HepG2 (cell line): Measurements from ENCODE around the gene PEPD. TPM values are rescaled to one million over a fixed set of nuclear protein-coding genes. Genes with fewer than 3 reads are reported as not detected.
A peak's percentile ranks its signal among the peaks of the same experiment; 100 is the strongest.

ENCODE experiments used
- ATAC-seq: fragments of 200-7000 bp; cut with Tn5 transposase; 3 replicates; pipeline ENCODE4 v1.9.1; 2020; ENCODE audit warnings: mild to moderate bottlenecking, moderate library complexity
- BruUV-seq: library from RNA; stranded (reverse); fragments of 400-500 nt; replicated peaks from 2 replicates; lab custom pipeline; 2021; lab: Mats Ljungman, UMichigan
- CTCF ChIA-PET: fragments of 300-600 bp; formaldehyde crosslinking; extraction: SDS; loops from one replicate; lab custom pipeline; 2021; ENCODE audit warnings: low total read pairs, inconsistent platforms, low intra/inter-chr PET ratio; lab: Yijun Ruan, JAX
- POLR2A ChIA-PET: fragments of 350-600 bp; sonication (Branson Sonifier 250); formaldehyde crosslinking; loops from one replicate; lab custom pipeline; 2020; ENCODE audit warnings: antibody characterized with exemption, inconsistent platforms; lab: Yijun Ruan, JAX
- DNase-seq: peaks from one replicate; pipeline ENCODE4 v3.0.0-alpha.2; 2015; ENCODE audit warnings: low spot score
- FAIRE-seq: peaks from 3 replicates; lab custom pipeline; 2011; peaks lifted over from hg19 to GRCh38; lab: Jason Lieb, UNC
- H2AFZ ChIP-seq: one replicate; pipeline ENCODE4 v1.6.1; 2011; ENCODE audit warnings: low read length, inconsistent platforms
- H3K27ac ChIP-seq: fragments of 300-600 bp; 3 replicates; pipeline ENCODE4 v1.8.0; 2011; ENCODE audit warnings: mixed run types, mild to moderate bottlenecking, mixed read lengths, low read length, inconsistent platforms; ENCODE audit not compliant: insufficient read depth; ENCODE audit errors: extremely low read length
- H3K27me3 ChIP-seq, 2 experiments: fragments of 200-600 bp in 1 of 2; 2 replicates in 1 of 2; 3 replicates in 1 of 2; pipeline versions ENCODE4 v1.6.0 to v1.8.0; 2011; ENCODE audit warnings: low read length in 2 of 2, mild to moderate bottlenecking in 2 of 2, moderate library complexity in 2 of 2, inconsistent platforms in 1 of 2; ENCODE audit not compliant: insufficient read depth in 2 of 2, control insufficient read depth in 1 of 2
- H3K36me3 ChIP-seq, 2 experiments: fragments of 200-600 bp in 1 of 2; replicated peaks in 1 of 2; 2 replicates in 1 of 2; 3 replicates in 1 of 2; pipeline versions ENCODE4 v1.5.1 to v1.8.0; 2011; ENCODE audit warnings: low read length in 2 of 2, inconsistent platforms in 1 of 2; ENCODE audit not compliant: insufficient read depth in 2 of 2, control insufficient read depth in 1 of 2
- H3K4me1 ChIP-seq: 2 replicates; pipeline ENCODE4 v1.5.1; 2012; ENCODE audit warnings: low read length, inconsistent platforms; ENCODE audit not compliant: insufficient read depth
- H3K4me2 ChIP-seq: 2 replicates; pipeline ENCODE4 v1.6.0; 2011; ENCODE audit warnings: low read depth, low read length, inconsistent platforms
- H3K4me3 ChIP-seq, 3 experiments: fragments of 200-600 bp in 1 of 3; sonication (generic), shearing (Covaris generic) in 1 of 3; replicated peaks in 1 of 3; 2 replicates each; pipeline ENCODE4 v1.5.1; 2011 to 2016; ENCODE audit warnings: low read length in 3 of 3, inconsistent platforms in 2 of 3, low read depth in 2 of 3, mild to moderate bottlenecking in 2 of 3, control low read depth in 1 of 3, mixed read lengths in 1 of 3; ENCODE audit not compliant: insufficient read depth in 1 of 3
- H3K79me2 ChIP-seq: one replicate; pipeline ENCODE4 v1.6.1; 2011; ENCODE audit warnings: low read length, inconsistent platforms; ENCODE audit not compliant: insufficient read depth
- H3K9ac ChIP-seq: 2 replicates; pipeline ENCODE4 v1.6.0; 2011; ENCODE audit warnings: mild to moderate bottlenecking, low read depth, low read length, inconsistent platforms; ENCODE audit not compliant: insufficient read depth
- H3K9me3 ChIP-seq: 2 replicates; pipeline ENCODE4 v1.5.1; 2012; ENCODE audit warnings: mild to moderate bottlenecking, low read length
- H4K20me1 ChIP-seq: 2 replicates; pipeline ENCODE4 v1.6.0; 2011; ENCODE audit warnings: inconsistent platforms, mild to moderate bottlenecking, low read length, moderate library complexity; ENCODE audit not compliant: insufficient read depth
- CEBPB ChIP-seq: IDR thresholded peaks from 2 replicates; pipeline ENCODE4 v1.6.1; 2011; ENCODE audit warnings: low read depth, low read length, improper control_type of control experiment, borderline replicate concordance
- CEBPG ChIP-seq: IDR thresholded peaks from 2 replicates; pipeline ENCODE4 v1.6.1; 2016
- GFI1 ChIP-seq: sonication (generic); formaldehyde crosslinking; IDR thresholded peaks from 2 replicates; pipeline ENCODE4 v1.5.0; 2020; ENCODE audit warnings: missing genetic modification reagents, mild to moderate bottlenecking, borderline replicate concordance
- HNF4A ChIP-seq: sonication (generic); formaldehyde crosslinking; IDR thresholded peaks from 2 replicates; pipeline ENCODE4 v1.4.0; 2020; ENCODE audit warnings: missing genetic modification reagents
- HNF4G ChIP-seq, 2 experiments: sonication (generic) in 1 of 2; formaldehyde crosslinking in 1 of 2; IDR thresholded peaks; 2 replicates each; pipeline versions ENCODE4 v1.4.0 to v1.6.1; 2011 to 2020; ENCODE audit warnings: borderline replicate concordance in 2 of 2, low read depth in 2 of 2, mild to moderate bottlenecking in 2 of 2, low read length in 1 of 2, missing genetic modification reagents in 1 of 2, moderate library complexity in 1 of 2
- ISL2 ChIP-seq: sonication (generic); formaldehyde crosslinking; IDR thresholded peaks from 2 replicates; pipeline ENCODE4 v1.5.0; 2020; ENCODE audit warnings: missing genetic modification reagents
- RAD51 ChIP-seq: fragments of 450-650 bp; IDR thresholded peaks from 2 replicates; pipeline ENCODE4 v1.6.1; 2016; ENCODE audit warnings: borderline replicate concordance
- RERE ChIP-seq: IDR thresholded peaks from 2 replicates; pipeline ENCODE4 v1.6.1; 2016; ENCODE audit warnings: low read depth, missing genetic modification reagents, missing compliant biosample characterization
- SRF ChIP-seq: IDR thresholded peaks from 2 replicates; pipeline ENCODE4 v1.6.1; 2011; ENCODE audit warnings: mild to moderate bottlenecking, low read depth, low read length, moderate library complexity
- TCF7 ChIP-seq: sonication (generic); IDR thresholded peaks from 2 replicates; pipeline ENCODE4 v1.6.1; 2016; ENCODE audit warnings: antibody characterized with exemption, low read depth
- TOPORS ChIP-seq: sonication (generic); formaldehyde crosslinking; IDR thresholded peaks from 2 replicates; pipeline ENCODE4 v1.8.0; 2023; ENCODE audit warnings: mild to moderate bottlenecking, missing genetic modification reagents
- ZNF121 ChIP-seq: sonication (generic); formaldehyde crosslinking; IDR thresholded peaks from 2 replicates; pipeline ENCODE4 v1.5.0; 2020; ENCODE audit warnings: mild to moderate bottlenecking, missing genetic modification reagents
- ZNF383 ChIP-seq: sonication (generic); formaldehyde crosslinking; IDR thresholded peaks from 2 replicates; pipeline ENCODE4 v1.4.0; 2020; ENCODE audit warnings: missing genetic modification reagents, mild to moderate bottlenecking, borderline replicate concordance
- ZNF619 ChIP-seq: sonication (generic); formaldehyde crosslinking; IDR thresholded peaks from 2 replicates; pipeline ENCODE4 v1.4.0; 2020; ENCODE audit warnings: mild to moderate bottlenecking, missing genetic modification reagents
- WGBS: methylation state at CpG from one replicate; pipeline ENCODE4 v1.1.6; 2017; ENCODE audit warnings: low lambda C conversion rate; 5-methylcytosine and 5-hydroxymethylcytosine counted together
- in situ Hi-C: cut with HindIII; loops from 2 replicates; pipeline ENCODE4 v1.10.0; 2017; ENCODE audit warnings: low pct_unique_long_range_greater_than_20kb; ENCODE audit not compliant: extremely low pct_ligation_motif_present
- intact Hi-C: fragments of 100-400 bp; cut with micrococcal nuclease; formaldehyde crosslinking; loops from one replicate; pipeline ENCODE4 v1.10.0; 2022; ENCODE audit not compliant: unreplicated experiment
- polyA plus RNA-seq, 8 experiments: library from polyadenylated mRNA; depleted of rRNA in 3 of 8; stranded (reverse) in 7 of 8; unstranded in 1 of 8; fragments of >200 nt; fragmentation: Illumina TruSeq in 4 of 8; extraction: Trizol in 4 of 8; gene quantifications; 2 replicates each; pipeline versions ENCODE4 v1.2.1 to v1.2.3, GENCODE V29; 2011 to 2016; ENCODE audit warnings: low read depth in 4 of 8, missing spikeins in 1 of 8, mixed read lengths in 1 of 8; ENCODE audit not compliant: insufficient read depth in 1 of 8
- total RNA-seq, 5 experiments: library from RNA; depleted of rRNA; stranded (reverse); fragments of >200 nt; fragmentation: Illumina TruSeq; extraction: Trizol; gene quantifications; 2 replicates each; pipeline ENCODE4 v1.2.3, GENCODE V29; 2016; ENCODE audit warnings: low read depth in 1 of 5

PEPD gene
- total and polyA plus RNA-seq, 2 of the 13 experiments (the other 11 are each of a cell fraction or from before 2014, with no cell fraction given) = 60.7 to 75.1 TPM

- H3K9ac ChIP-seq = no peak overlapping the region
- POLR2A ChIA-PET = interaction anchor here (1.1 kb wide), 1 partner anchor 119 kb away, joined by 3 read pairs; the partner anchor contains the start of gene CEBPA
- in situ Hi-C loops (no loop called here), intact Hi-C loops (no loop called here)
- H3K9me3 ChIP-seq = no peaks in the 10 kb centered on the region
- H2AFZ ChIP-seq = no peak overlapping the region
- no peak overlapping the region for H3K4me2 ChIP-seq
- no peaks in the 10 kb centered on the region for H4K20me1 ChIP-seq
- FAIRE-seq (peak; percentile 62), DNase-seq (no peak)
- H3K36me3 ChIP-seq = no peaks in the 10 kb centered on the region
- peak overlapping the region; percentile 1 for H3K27ac ChIP-seq
- H3K27me3 ChIP-seq = no peaks in the 10 kb centered on the region
- no peak overlapping the region for H3K4me3 ChIP-seq
- H3K4me1 ChIP-seq = peaks cover 16% of the 10 kb centered on the region
- TF ChIP-seq TOPORS (CRISPR knock-in tag) (no peak), CEBPG (CRISPR knock-in tag) (0 out of 2 replicates have a peak, but pooled peaks have one; percentile 34), HNF4A (CRISPR knock-in tag) (peak; percentile 72), CEBPB (peak; percentile 79; the same call in 1 of the 2 replicates), GFI1 (CRISPR knock-in tag) (peak; percentile 52; the same call in 1 of the 2 replicates), HNF4G (IDR thresholded peaks at IDR 0.05; ENCODE audit: borderline replicate concordance, low read depth, low read length) (0 out of 2 replicates have a peak, but pooled peaks have one; percentile 28), HNF4G (CRISPR knock-in tag; IDR thresholded peaks at IDR 0.05; ENCODE audit: borderline replicate concordance, low read depth) (no peak), ZNF121 (0 out of 2 replicates have a peak, but pooled peaks have one; percentile 15), RAD51 (no peak)
- TF ChIP-seq, all 625 proteins: peak for 6
- no TSS peak for BruUV-seq
- CTCF ChIA-PET = no interaction called here
- ATAC-seq = peak; percentile 74; the same call in 2 of the 3 replicates
- WGBS = 82% methylated on average over 7 of the region's 7 CpGs
- no peaks in the 10 kb centered on the region for H3K79me2 ChIP-seq
Measured at GRCh38 chr19:33421368-33421767, 100.2 kb downstream of the PEPD start.

GRCh38 chr19:33420821-33421220 is 100.8 kb downstream of the PEPD start:
- POLR2A ChIA-PET = interaction anchor here (1.1 kb wide), 1 partner anchor 118 kb away, joined by 3 read pairs; the partner anchor contains the start of gene CEBPA

More at GRCh38 chr19:33420821-33421220, 100.8 kb downstream of the PEPD start:
- no peak overlapping the region for H2AFZ ChIP-seq
- no peak overlapping the region for H3K4me3 ChIP-seq
- no peaks in the 10 kb centered on the region for H3K9me3 ChIP-seq
- CTCF ChIA-PET = no interaction called here
- no TSS peak for BruUV-seq
- DNase-seq = no peak
- peaks cover 16% of the 10 kb centered on the region for H3K4me1 ChIP-seq
- H3K27ac ChIP-seq = peak overlapping the region; percentile 1
- H3K79me2 ChIP-seq = no peaks in the 10 kb centered on the region
- no peaks in the 10 kb centered on the region for H3K36me3 ChIP-seq
- no peaks in the 10 kb centered on the region for H4K20me1 ChIP-seq
- FAIRE-seq = no peak
- H3K9ac ChIP-seq = no peak overlapping the region
- ATAC-seq = no peak
- in situ Hi-C loops = no loop called here
- intact Hi-C loops = no loop called here
- 82% methylated on average over 9 of the region's 9 CpGs for WGBS
- no peaks in the 10 kb centered on the region for H3K27me3 ChIP-seq
- H3K4me2 ChIP-seq = no peak overlapping the region
- TF ChIP-seq ISL2 (no peak), ZNF383 (CRISPR knock-in tag) (no peak), SRF (no peak), ZNF619 (CRISPR knock-in tag) (no peak), TCF7 (no peak), RERE (CRISPR knock-in tag) (no peak)
